HFF-Myc (cell line): ENCODE measurements around the gene INO80B.

Experiments used
- DNase-seq: peaks from one replicate; pipeline ENCODE4 v3.0.0-alpha.2; 2011; ENCODE audit warnings: low read depth; ENCODE audit errors: extremely low read depth
- H3K4me3 ChIP-seq: replicated peaks from 2 replicates; pipeline ENCODE4 v1.5.1; 2011; ENCODE audit warnings: low read depth, mild to moderate bottlenecking, control low read depth, low read length
- CTCF ChIP-seq: IDR thresholded peaks from 2 replicates; pipeline ENCODE4 v1.5.1; 2012; ENCODE audit warnings: mild to moderate bottlenecking, low read depth, low read length, control low read depth; ENCODE audit errors: missing control alignments

INO80B gene

DNA sequence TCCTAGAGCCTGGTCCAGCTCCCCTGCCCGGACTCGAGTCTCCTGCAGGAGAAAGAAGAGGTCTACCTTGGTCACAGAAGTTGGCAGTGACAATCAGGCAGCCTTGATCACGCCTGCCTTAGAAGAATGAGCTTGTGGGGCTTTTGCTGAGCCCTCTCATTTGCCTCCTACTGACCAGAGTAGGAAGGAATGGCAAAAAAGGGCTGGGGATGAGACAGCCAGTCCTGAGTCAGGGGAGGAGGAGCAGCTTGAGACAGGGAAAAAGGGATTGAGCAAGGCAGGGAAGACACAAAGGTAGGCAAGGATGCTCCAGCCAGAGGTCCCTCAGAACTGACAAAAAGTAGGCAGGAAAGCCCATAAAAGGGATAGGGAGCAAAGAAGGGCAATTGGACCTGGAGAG lies 27.3 kb upstream of the INO80B start:
- no peak overlapping the region for H3K4me3 ChIP-seq
- no peak for DNase-seq
- no peak for TF ChIP-seq CTCF

DNA sequence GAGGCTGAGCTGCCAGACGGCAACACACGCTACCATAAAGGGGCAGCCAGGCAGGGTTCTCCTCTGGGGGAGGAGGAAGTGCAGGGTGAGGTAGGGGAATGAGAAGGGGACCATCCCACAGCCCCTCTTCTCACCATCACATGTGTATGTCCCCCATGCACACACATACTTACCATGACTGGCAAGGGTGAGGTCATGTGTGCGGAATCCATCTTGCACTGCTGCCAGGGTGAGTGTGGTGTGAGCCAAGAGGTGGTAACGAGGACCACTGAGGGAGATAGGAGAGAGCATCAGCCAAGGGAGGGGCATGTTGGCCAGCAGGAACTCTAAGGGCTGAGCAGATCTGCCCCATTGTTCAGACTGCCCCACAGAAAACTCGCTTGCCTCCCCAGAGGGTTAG lies 26.2 kb upstream of the INO80B start:
- TF ChIP-seq CTCF = no peak
- no peak for DNase-seq
- H3K4me3 ChIP-seq = no peak overlapping the region

DNA sequence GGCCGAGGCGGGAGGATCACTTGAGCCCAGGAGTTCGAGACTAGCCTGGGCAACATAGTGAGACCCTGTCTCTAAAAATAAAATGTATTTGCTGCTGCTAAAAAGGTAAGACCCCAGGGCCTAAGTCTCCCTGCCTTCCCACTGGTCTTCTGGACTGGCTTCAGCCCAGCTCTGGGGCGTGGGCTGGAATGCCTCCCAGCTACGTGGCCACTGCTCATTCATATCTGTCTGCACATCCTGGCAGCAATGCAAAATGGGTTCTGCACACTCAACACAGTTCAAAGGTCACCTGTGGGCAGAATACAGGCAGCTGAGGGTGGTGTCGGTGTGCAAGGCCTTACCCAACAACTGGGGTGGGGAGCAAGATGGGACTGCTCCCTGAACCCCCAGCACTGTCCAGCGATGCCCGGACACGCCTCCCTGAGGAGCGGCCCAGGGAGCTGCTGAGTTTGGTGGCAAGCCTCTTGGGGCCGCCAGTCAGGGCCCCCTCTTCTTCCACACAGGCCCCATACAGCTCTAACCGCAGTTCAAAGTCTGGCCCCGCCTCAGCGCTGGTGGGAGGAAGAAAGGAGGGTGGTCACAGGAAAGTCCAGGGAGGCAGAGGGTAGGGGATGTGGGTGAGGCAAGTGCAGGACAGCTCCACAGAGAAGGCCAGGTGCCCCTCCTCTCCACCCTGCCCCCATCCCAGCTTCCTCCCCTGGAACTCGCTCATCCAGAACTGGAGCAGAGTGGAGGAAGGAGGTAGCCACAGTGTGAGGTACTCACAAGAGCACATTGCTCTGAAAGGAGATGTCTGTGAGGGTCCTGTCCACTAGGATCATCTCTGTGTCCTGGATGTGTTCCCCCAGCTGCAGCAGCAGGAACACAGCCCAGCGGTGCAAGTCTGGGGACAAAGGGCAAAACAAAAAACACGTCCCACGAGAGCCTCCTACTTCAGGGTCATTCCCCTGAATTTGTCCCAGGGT lies 25.1 kb upstream of the INO80B start:
- TF ChIP-seq CTCF = no peak
- no peak overlapping the region for H3K4me3 ChIP-seq
- DNase-seq = no peak

DNA sequence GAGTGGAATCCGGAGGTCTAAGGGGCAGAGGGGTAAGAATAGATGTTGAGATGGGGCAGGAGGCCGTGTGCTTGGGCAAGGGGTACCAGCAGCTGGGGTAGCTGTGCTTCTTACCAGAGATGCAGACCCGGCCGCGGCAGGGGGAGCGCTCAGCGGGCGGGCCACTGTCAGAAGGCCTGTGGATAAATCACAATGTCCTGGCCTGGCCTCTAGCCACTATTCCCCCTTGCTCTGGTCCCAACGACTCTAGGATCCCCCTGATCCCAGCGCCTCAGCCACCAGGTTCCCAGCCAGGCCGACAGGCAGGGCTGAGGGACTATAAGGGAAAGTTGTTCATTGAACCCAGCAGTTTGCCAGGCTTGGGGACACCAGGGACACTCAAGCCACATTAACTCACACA lies 24.4 kb upstream of the INO80B start:
- no peak for DNase-seq
- TF ChIP-seq CTCF = no peak
- H3K4me3 ChIP-seq = no peak overlapping the region

- no peak overlapping the region for H3K4me3 ChIP-seq
- no peak for TF ChIP-seq CTCF
- DNase-seq = no peak
Measured at GRCh38 chr2:74436111-74436805, 18.6 kb upstream of the INO80B start.

DNA sequence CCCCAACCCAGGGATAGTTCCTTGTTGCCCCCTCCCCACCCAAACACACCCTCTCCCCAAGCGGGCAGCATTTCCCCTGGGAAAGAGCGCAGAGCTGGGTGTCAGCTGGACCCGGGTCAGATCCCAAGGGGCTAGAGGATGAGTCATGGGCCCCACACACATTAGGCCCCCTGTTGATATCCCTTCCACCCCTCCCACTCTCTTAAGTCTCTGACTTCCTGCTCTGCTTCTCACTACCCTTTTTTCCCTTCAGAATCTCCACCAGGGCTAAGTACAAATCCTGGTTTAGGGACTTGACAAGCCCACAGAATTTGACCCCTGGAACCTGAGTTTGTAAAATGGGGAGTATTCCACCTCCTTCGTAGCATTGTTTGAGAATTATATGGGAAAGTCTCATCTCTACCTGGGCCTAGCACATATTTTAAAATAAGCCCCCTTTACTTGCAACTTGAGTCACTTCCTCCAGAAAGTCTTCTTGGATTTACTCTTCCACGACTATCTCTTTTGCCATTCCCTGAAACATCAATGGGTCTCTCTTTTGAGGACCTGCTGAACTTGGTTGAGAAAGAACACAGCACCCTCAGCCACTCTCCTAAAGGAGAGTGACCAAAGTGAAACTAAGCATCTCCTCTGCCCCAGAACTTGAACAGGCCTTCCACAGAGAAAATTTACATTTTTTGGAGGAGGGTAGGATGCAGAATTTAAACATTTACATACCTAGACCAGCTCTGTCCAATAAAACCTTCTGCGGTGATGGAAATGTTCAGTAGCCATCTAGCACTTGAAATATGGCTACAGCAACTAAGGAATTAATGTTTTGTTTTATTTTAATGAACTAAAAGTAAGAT lies 17.8 kb upstream of the INO80B start:
- DNase-seq = no peak
- no peak overlapping the region for H3K4me3 ChIP-seq

More for the DNA sequence above, 17.8 kb upstream of the INO80B start:
- no peak for TF ChIP-seq CTCF
